ENCODE results near the gene TRAPPC2L. TPM values are rescaled to one million over a fixed set of nuclear protein-coding genes. Genes with fewer than 3 reads are reported as not detected.

The TRAPPC2L gene
- total RNA-seq, 3 donors from 2014 or later, result 78.9 to 105 (median 98.0) TPM

GRCh38 chr16:88840600-88841215 is 16.2 kb upstream of the TRAPPC2L start:
- H3K4me1 Mint-ChIP-seq (ENCODE audit: low read depth), result no peaks in the 10 kb centered on the region
- no peaks in the 10 kb centered on the region for H3K36me3 Mint-ChIP-seq (ENCODE audit: insufficient read depth)
- H3K27me3 Mint-ChIP-seq (ENCODE audit: low read depth), result no peaks in the 10 kb centered on the region
- H3K4me3 Mint-ChIP-seq, result no peak overlapping the region
- ATAC-seq (no peak), DNase-seq (no peak)
- H3K9me3 Mint-ChIP-seq, result no peaks in the 10 kb centered on the region

- DNase-seq (no peak), ATAC-seq (no peak)
- no peak overlapping the region for H3K4me3 Mint-ChIP-seq
- H3K36me3 Mint-ChIP-seq (ENCODE audit: insufficient read depth), result no peaks in the 10 kb centered on the region
- H3K27me3 Mint-ChIP-seq (ENCODE audit: low read depth), result no peaks in the 10 kb centered on the region
- no peaks in the 10 kb centered on the region for H3K4me1 Mint-ChIP-seq (ENCODE audit: low read depth)
- H3K9me3 Mint-ChIP-seq, result no peaks in the 10 kb centered on the region
Measured at GRCh38 chr16:88841521-88842307, 15.2 kb upstream of the TRAPPC2L start.

GRCh38 chr16:88842308-88842756 is 14.6 kb upstream of the TRAPPC2L start:
- H3K9me3 Mint-ChIP-seq, result no peaks in the 10 kb centered on the region
- no peaks in the 10 kb centered on the region for H3K36me3 Mint-ChIP-seq (ENCODE audit: insufficient read depth)
- no peaks in the 10 kb centered on the region for H3K4me1 Mint-ChIP-seq (ENCODE audit: low read depth)
- no peak for DNase-seq
- no peak for ATAC-seq
- H3K4me3 Mint-ChIP-seq, result no peak overlapping the region
- H3K27me3 Mint-ChIP-seq (ENCODE audit: low read depth), result no peaks in the 10 kb centered on the region

GRCh38 chr16:88842806-88843205 is 14.1 kb upstream of the TRAPPC2L start:
- Mint-ChIP-seq H3K4me3 (no peak overlapping the region), H3K36me3 (ENCODE audit: insufficient read depth) (no peaks in the 10 kb centered on the region), H3K9me3 (no peaks in the 10 kb centered on the region), H3K4me1 (ENCODE audit: low read depth) (no peaks in the 10 kb centered on the region), H3K27me3 (ENCODE audit: low read depth) (no peaks in the 10 kb centered on the region)
- DNase-seq (no peak), ATAC-seq (no peak)

- no peaks in the 10 kb centered on the region for H3K4me1 Mint-ChIP-seq (ENCODE audit: low read depth)
- DNase-seq, result no peak
- no peak for ATAC-seq
Measured at GRCh38 chr16:88843256-88843655, 13.7 kb upstream of the TRAPPC2L start.

GRCh38 chr16:88844419-88845036 is 12.4 kb upstream of the TRAPPC2L start:
- ATAC-seq (no peak), DNase-seq (no peak)
- H3K4me1 Mint-ChIP-seq (ENCODE audit: low read depth), result no peaks in the 10 kb centered on the region
- no peaks in the 10 kb centered on the region for H3K36me3 Mint-ChIP-seq (ENCODE audit: insufficient read depth)
- no peak overlapping the region for H3K4me3 Mint-ChIP-seq
- H3K9me3 Mint-ChIP-seq, result no peaks in the 10 kb centered on the region
- no peaks in the 10 kb centered on the region for H3K27me3 Mint-ChIP-seq (ENCODE audit: low read depth)

More at GRCh38 chr16:88843256-88843655, 13.7 kb upstream of the TRAPPC2L start:
- Mint-ChIP-seq H3K4me3 (no peak overlapping the region), H3K9me3 (no peaks in the 10 kb centered on the region), H3K36me3 (ENCODE audit: insufficient read depth) (no peaks in the 10 kb centered on the region), H3K27me3 (ENCODE audit: low read depth) (no peaks in the 10 kb centered on the region)

- Mint-ChIP-seq H3K27me3 (ENCODE audit: low read depth) (no peaks in the 10 kb centered on the region), H3K36me3 (ENCODE audit: insufficient read depth) (peaks cover 3% of the 10 kb centered on the region), H3K9me3 (no peaks in the 10 kb centered on the region), H3K4me1 (ENCODE audit: low read depth) (no peaks in the 10 kb centered on the region), H3K4me3 (no peak overlapping the region)
- ATAC-seq (no peak), DNase-seq (no peak)
Measured at GRCh38 chr16:88846088-88846487, 10.8 kb upstream of the TRAPPC2L start.

GRCh38 chr16:88847654-88848053 is 9.3 kb upstream of the TRAPPC2L start:
- ATAC-seq, result no peak
- peaks cover 3% of the 10 kb centered on the region for H3K4me1 Mint-ChIP-seq (ENCODE audit: low read depth)
- no peak for DNase-seq
- H3K27me3 Mint-ChIP-seq (ENCODE audit: low read depth), result no peaks in the 10 kb centered on the region
- H3K36me3 Mint-ChIP-seq (ENCODE audit: insufficient read depth), result peaks cover 3% of the 10 kb centered on the region
- H3K4me3 Mint-ChIP-seq, result no peak overlapping the region
- no peaks in the 10 kb centered on the region for H3K9me3 Mint-ChIP-seq

GRCh38 chr16:88848557-88848956 is 8.4 kb upstream of the TRAPPC2L start:
- H3K4me1 Mint-ChIP-seq (ENCODE audit: low read depth), result peaks cover 3% of the 10 kb centered on the region
- no peaks in the 10 kb centered on the region for H3K9me3 Mint-ChIP-seq
- no peak for DNase-seq
- H3K36me3 Mint-ChIP-seq (ENCODE audit: insufficient read depth), result peaks cover 3% of the 10 kb centered on the region
- ATAC-seq, result no peak
- no peak overlapping the region for H3K4me3 Mint-ChIP-seq
- no peaks in the 10 kb centered on the region for H3K27me3 Mint-ChIP-seq (ENCODE audit: low read depth)

GRCh38 chr16:88850531-88851199 is 6.3 kb upstream of the TRAPPC2L start:
- H3K27me3 Mint-ChIP-seq (ENCODE audit: low read depth), result no peaks in the 10 kb centered on the region
- peaks cover 12% of the 10 kb centered on the region for H3K4me1 Mint-ChIP-seq (ENCODE audit: low read depth)
- ATAC-seq (no peak), DNase-seq (no peak)
- H3K4me3 Mint-ChIP-seq, result no peak overlapping the region
- peaks cover 3% of the 10 kb centered on the region for H3K36me3 Mint-ChIP-seq (ENCODE audit: insufficient read depth)
- no peaks in the 10 kb centered on the region for H3K9me3 Mint-ChIP-seq

- Mint-ChIP-seq H3K9me3 (no peaks in the 10 kb centered on the region), H3K27me3 (ENCODE audit: low read depth) (no peaks in the 10 kb centered on the region), H3K4me3 (no peak overlapping the region), H3K36me3 (ENCODE audit: insufficient read depth) (peaks cover 3% of the 10 kb centered on the region), H3K4me1 (ENCODE audit: low read depth) (peaks cover 14% of the 10 kb centered on the region)
- ATAC-seq (no peak), DNase-seq (no peak)
Measured at GRCh38 chr16:88851616-88852015, 5.3 kb upstream of the TRAPPC2L start.

GRCh38 chr16:88853325-88853941 is 3.5 kb upstream of the TRAPPC2L start:
- no peaks in the 10 kb centered on the region for H3K9me3 Mint-ChIP-seq
- no peak overlapping the region for H3K4me3 Mint-ChIP-seq
- peaks cover 22% of the 10 kb centered on the region for H3K4me1 Mint-ChIP-seq (ENCODE audit: low read depth)
- ATAC-seq, result no peak
- H3K36me3 Mint-ChIP-seq (ENCODE audit: insufficient read depth), result peaks cover 3% of the 10 kb centered on the region
- DNase-seq, result no peak
- no peaks in the 10 kb centered on the region for H3K27me3 Mint-ChIP-seq (ENCODE audit: low read depth)

- peaks cover 28% of the 10 kb centered on the region for H3K4me1 Mint-ChIP-seq (ENCODE audit: low read depth)
- peaks cover 3% of the 10 kb centered on the region for H3K36me3 Mint-ChIP-seq (ENCODE audit: insufficient read depth)
- no peaks in the 10 kb centered on the region for H3K27me3 Mint-ChIP-seq (ENCODE audit: low read depth)
- H3K4me3 Mint-ChIP-seq, result peak overlapping the region; percentile 65
- H3K9me3 Mint-ChIP-seq, result no peaks in the 10 kb centered on the region
- ATAC-seq (peak in 1 of 2 donors; percentile 8), DNase-seq (peak; percentile 19)
Measured at GRCh38 chr16:88854306-88855111, 2.4 kb upstream of the TRAPPC2L start.

All from activated T-cell treated with anti-CD3 and anti-CD28 coated beads, Interleukin-2, amount 50 U/mL, for 4 hours (primary cell).